ENCODE measurements around the gene FN1.

Gene FN1

DNA sequence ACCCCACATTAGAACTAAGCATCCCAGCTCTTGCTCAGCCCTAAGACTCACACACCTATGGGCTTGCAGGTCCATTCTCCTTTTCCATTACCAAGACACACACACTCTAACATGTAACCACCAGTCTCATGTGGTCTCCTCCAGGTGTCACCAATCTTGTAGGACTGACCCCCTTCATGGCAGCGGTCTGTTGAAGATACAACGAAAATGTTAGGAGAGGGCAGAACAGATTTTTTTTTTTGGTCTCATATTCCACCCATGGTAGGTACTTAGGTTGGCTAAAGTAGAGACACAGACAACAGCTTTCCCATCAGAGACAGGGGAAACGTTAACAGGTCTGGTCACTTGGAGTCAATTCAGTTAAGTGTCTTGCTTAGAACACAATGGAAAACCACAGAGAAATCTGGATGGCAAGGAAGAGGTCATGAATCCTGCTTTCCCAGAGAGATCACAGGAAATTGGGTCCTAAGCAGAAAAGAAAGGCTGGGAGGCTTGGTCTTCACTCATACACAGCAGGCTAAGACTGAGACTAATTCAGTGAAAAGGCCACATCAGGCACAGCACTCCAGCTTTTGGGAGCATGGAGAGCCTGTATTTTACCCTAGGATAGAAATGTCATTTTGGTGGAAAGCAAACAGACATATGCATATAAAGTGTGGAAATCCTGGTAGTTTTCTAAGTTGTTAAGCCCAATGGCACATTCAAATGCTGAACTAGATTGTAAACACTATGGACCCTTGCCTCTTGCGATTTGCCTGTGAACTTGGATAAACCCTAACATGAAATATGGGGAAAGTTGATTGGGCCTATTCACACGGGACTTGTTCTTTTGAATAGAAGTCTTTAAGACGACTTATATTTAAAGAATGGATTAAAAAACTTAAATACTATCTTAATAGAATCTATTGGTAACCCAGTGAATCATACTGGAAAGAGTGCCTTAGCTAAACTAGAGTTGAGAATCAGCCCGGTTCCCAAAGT is 3.8 kb downstream of the FN1 start:
- Histone ChIP-seq H3K79me2 (ENCODE audit: low read length) (no peaks in the 10 kb centered on the region), H3K27ac (ENCODE audit: low read length) (no peak overlapping the region), H3K9me3 (replicated peaks; ENCODE audit: insufficient read depth, low read length) (no peaks in the 10 kb centered on the region), H2AFZ (ENCODE audit: low read length) (no peak overlapping the region), H3K9ac (ENCODE audit: low read length) (no peak overlapping the region), H3K4me2 (ENCODE audit: low read depth, low read length) (no peak overlapping the region), H4K20me1 (ENCODE audit: insufficient read depth, low read length) (no peaks in the 10 kb centered on the region), H3K27me3 (replicated peaks; ENCODE audit: insufficient read depth, low read length) (peaks cover 3% of the 10 kb centered on the region), H3K4me3 (ENCODE audit: low read length) (no peak overlapping the region), H3K36me3 (replicated peaks; ENCODE audit: insufficient read depth, low read length) (no peaks in the 10 kb centered on the region), H3F3A (ENCODE audit: insufficient read depth, low read length) (0 out of 2 replicates have a peak, but pooled peaks cover 7% of the 10 kb centered on the region), H3K4me1 (ENCODE audit: low read length) (peaks cover 3% of the 10 kb centered on the region; the same call in 1 of the 2 replicates), H3K9me2 (replicated peaks; ENCODE audit: insufficient read depth, low read length) (no peaks in the 10 kb centered on the region)
- DNase-seq, result no peak
- TF ChIP-seq EZH2phosphoT487 (IDR thresholded peaks at IDR 0.05; ENCODE audit: low read length) (no peak), EZH2 (optimal IDR thresholded peaks at IDR 0.05; ENCODE audit: low read depth, low read length) (no peak)
- TF ChIP-seq, protein P1, sequence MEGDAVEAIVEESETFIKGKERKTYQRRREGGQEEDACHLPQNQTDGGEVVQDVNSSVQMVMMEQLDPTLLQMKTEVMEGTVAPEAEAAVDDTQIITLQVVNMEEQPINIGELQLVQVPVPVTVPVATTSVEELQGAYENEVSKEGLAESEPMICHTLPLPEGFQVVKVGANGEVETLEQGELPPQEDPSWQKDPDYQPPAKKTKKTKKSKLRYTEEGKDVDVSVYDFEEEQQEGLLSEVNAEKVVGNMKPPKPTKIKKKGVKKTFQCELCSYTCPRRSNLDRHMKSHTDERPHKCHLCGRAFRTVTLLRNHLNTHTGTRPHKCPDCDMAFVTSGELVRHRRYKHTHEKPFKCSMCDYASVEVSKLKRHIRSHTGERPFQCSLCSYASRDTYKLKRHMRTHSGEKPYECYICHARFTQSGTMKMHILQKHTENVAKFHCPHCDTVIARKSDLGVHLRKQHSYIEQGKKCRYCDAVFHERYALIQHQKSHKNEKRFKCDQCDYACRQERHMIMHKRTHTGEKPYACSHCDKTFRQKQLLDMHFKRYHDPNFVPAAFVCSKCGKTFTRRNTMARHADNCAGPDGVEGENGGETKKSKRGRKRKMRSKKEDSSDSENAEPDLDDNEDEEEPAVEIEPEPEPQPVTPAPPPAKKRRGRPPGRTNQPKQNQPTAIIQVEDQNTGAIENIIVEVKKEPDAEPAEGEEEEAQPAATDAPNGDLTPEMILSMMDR (IDR thresholded peaks at IDR 0.05; ENCODE audit: low read length), result no peak

DNA sequence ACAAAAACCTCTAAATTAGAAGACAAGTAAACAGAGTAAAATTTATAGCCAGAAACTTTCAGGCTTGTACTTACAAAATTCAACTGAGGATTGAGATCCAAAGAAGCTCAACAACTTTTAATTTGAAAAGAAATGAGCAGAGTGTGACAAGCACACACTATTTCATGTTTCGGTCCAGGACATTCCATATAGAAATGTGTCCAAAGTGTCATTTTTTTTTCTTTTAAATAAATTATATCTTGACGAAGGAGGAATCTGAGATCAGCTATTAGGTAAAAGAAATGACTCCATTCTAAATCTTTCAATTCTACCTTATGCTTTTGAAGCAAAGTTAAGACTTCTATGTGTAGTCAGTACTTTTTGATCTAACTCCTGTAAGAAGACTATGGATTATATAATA is 4.6 kb downstream of the FN1 start:
- H3K4me1 ChIP-seq (ENCODE audit: low read length), result no peaks in the 10 kb centered on the region
- TF ChIP-seq EZH2phosphoT487 (IDR thresholded peaks at IDR 0.05; ENCODE audit: low read length) (no peak), EZH2 (optimal IDR thresholded peaks at IDR 0.05; ENCODE audit: low read depth, low read length) (no peak)
- TF ChIP-seq, protein P1 (IDR thresholded peaks at IDR 0.05; ENCODE audit: low read length), result no peak
- no peaks in the 10 kb centered on the region for H3K36me3 ChIP-seq (replicated peaks; ENCODE audit: insufficient read depth, low read length)
- DNase-seq, result no peak
- H3K4me3 ChIP-seq (ENCODE audit: low read length), result no peak overlapping the region
- no peak overlapping the region for H3K27ac ChIP-seq (ENCODE audit: low read length)
- H3K9ac ChIP-seq (ENCODE audit: low read length), result no peak overlapping the region
- no peaks in the 10 kb centered on the region for H3K9me2 ChIP-seq (replicated peaks; ENCODE audit: insufficient read depth, low read length)
- no peak overlapping the region for H3K4me2 ChIP-seq (ENCODE audit: low read depth, low read length)
- H3K9me3 ChIP-seq (replicated peaks; ENCODE audit: insufficient read depth, low read length), result no peaks in the 10 kb centered on the region
- no peak overlapping the region for H2AFZ ChIP-seq (ENCODE audit: low read length)
- no peaks in the 10 kb centered on the region for H3K79me2 ChIP-seq (ENCODE audit: low read length)
- no peaks in the 10 kb centered on the region for H3K27me3 ChIP-seq (replicated peaks; ENCODE audit: insufficient read depth, low read length)
- H4K20me1 ChIP-seq (ENCODE audit: insufficient read depth, low read length), result no peaks in the 10 kb centered on the region
- 0 out of 2 replicates have a peak, but pooled peaks cover 4% of the 10 kb centered on the region for H3F3A ChIP-seq (ENCODE audit: insufficient read depth, low read length)

DNA sequence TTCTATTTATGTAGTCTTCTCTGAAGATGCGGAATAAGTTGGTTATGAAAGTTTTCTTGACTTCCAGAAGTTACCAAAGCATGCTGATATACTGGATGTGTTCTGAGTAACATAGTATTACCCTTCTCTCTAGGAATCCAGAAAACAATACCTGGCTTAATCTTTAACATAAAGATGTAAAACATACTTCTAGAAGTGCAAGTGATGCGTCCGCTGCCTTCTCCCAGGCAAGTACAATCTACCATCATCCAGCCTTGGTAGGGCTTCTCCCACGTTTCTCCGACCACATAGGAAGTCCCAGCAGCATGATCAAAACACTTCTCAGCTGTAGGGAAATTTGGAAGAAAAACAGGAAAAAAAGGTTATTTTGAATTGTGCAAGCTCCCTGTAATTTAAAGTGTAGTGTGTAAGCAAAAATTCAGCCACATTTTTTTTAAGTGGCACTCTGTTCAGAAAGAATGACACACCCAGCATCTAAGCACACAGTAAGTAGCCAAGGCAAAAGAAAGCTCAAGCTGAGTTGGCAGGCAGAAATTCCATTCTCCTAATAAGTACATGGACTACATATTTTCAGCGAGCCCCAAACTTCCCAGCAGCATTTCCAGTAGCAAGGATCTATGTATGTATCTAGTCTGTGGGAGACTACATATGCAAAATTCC is 5.2 kb downstream of the FN1 start:
- no peak for DNase-seq
- H3K4me3 ChIP-seq (ENCODE audit: low read length), result no peak overlapping the region
- TF ChIP-seq EZH2phosphoT487 (IDR thresholded peaks at IDR 0.05; ENCODE audit: low read length) (no peak), EZH2 (optimal IDR thresholded peaks at IDR 0.05; ENCODE audit: low read depth, low read length) (no peak)
- TF ChIP-seq, protein P1 (IDR thresholded peaks at IDR 0.05; ENCODE audit: low read length), result no peak
- no peaks in the 10 kb centered on the region for H3K79me2 ChIP-seq (ENCODE audit: low read length)
- 0 out of 2 replicates have a peak, but pooled peaks cover 3% of the 10 kb centered on the region for H3F3A ChIP-seq (ENCODE audit: insufficient read depth, low read length)
- H3K27me3 ChIP-seq (replicated peaks; ENCODE audit: insufficient read depth, low read length), result no peaks in the 10 kb centered on the region
- no peaks in the 10 kb centered on the region for H4K20me1 ChIP-seq (ENCODE audit: insufficient read depth, low read length)
- H3K4me2 ChIP-seq (ENCODE audit: low read depth, low read length), result no peak overlapping the region
- no peaks in the 10 kb centered on the region for H3K9me2 ChIP-seq (replicated peaks; ENCODE audit: insufficient read depth, low read length)
- no peaks in the 10 kb centered on the region for H3K4me1 ChIP-seq (ENCODE audit: low read length)
- no peak overlapping the region for H2AFZ ChIP-seq (ENCODE audit: low read length)
- H3K36me3 ChIP-seq (replicated peaks; ENCODE audit: insufficient read depth, low read length), result no peaks in the 10 kb centered on the region
- H3K27ac ChIP-seq (ENCODE audit: low read length), result no peak overlapping the region
- H3K9ac ChIP-seq (ENCODE audit: low read length), result no peak overlapping the region
- no peaks in the 10 kb centered on the region for H3K9me3 ChIP-seq (replicated peaks; ENCODE audit: insufficient read depth, low read length)
